A549 treated with ZK216348 at 1 μM for 4 hours (cell line): Measurements from ENCODE around the gene KRT33B. TPM values are rescaled to one million over a fixed set of nuclear protein-coding genes. Genes with fewer than 3 reads are reported as not detected.

Experiments used
- total RNA-seq: library from RNA; stranded (reverse); fragments of 200-300 nt; extraction: Qiagen RNA extraction; gene quantifications from 5 replicates; pipeline ENCODE4 v1.2.3, GENCODE V29; 2022; ENCODE audit warnings: low read depth

Gene KRT33B
- total RNA-seq = not detected in 5 replicates

GRCh38 chr17:41369713-41370112 lies at the start of gene KRT33B:
TSS of gene KRT33B (minus strand) at chr17:41369813. CDS start at chr17:41369750, 63 bp downstream.

GRCh38 chr17:41396996-41397660 lies 27.5 kb upstream of the KRT33B start, which contains the start of gene KRT31:
TSS of gene KRT31 (minus strand) at chr17:41397608. CDS start at chr17:41397539, 69 bp downstream.

GRCh38 chr17:41381943-41382342 lies 12.3 kb upstream of the KRT33B start, which contains the start of gene KRT34:
TSS of gene KRT34 (minus strand) at chr17:41382306. CDS start at chr17:41382246, 60 bp downstream.

DNA sequence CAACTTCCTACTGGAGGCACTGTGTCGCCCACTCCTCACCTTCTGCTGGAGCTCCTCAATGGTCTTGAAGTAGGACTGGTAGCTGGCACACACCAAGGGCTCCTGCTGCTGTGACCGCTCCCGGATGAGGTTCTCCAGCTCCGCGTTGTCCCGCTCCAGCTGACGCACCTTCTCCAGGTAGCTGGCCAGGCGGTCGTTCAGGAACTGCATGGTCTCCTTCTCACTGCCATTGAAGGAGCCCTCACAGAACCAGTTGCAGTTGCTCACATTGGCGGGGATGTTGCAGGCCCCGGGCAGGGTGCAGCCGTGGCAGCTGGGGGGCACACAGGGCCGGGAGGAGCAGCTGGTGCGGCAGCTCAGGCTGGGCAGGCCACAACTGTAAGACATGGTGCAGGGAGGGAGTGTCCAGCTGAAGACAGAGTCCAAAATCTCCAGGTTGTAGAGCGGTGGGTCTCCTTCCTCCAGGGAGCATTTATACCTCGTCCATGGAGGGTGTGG lies 19.2 kb downstream of the KRT33B start, which contains the start of gene KRT33A:
TSS of gene KRT33A (minus strand) at position 448 of the 498 bp plus-strand sequence. CDS start at position 387, 61 bp downstream.

GRCh38 chr17:41315204-41315794 lies 54.3 kb downstream of the KRT33B start, which contains the start of gene KRTAP17-1:
TSS of gene KRTAP17-1 (minus strand) at chr17:41315710. CDS start at chr17:41315650, 60 bp downstream.

Other genes starting within 250 kb of the KRT33B start
- not detected in 5 replicates for gene KRTAP4-12, start 245.6 kb downstream of the KRT33B start, total RNA-seq
- gene KRTAP4-6, start 229.3 kb downstream of the KRT33B start, total RNA-seq = not detected in 5 replicates
- not detected in 5 replicates for gene KRTAP4-5, start 220.0 kb downstream of the KRT33B start, total RNA-seq
- gene KRTAP4-4, start 209.1 kb downstream of the KRT33B start, total RNA-seq = not detected in 5 replicates
- not detected in 5 replicates for gene KRTAP4-3, start 201.6 kb downstream of the KRT33B start, total RNA-seq
- gene KRTAP4-2, start 191.6 kb downstream of the KRT33B start, total RNA-seq = not detected in 5 replicates
- 0.32 TPM in 1 of 5 replicates, not detected in the others for gene KRTAP4-1, start 184.9 kb downstream of the KRT33B start, total RNA-seq
- not detected in 5 replicates for gene KRTAP9-1, start 179.9 kb downstream of the KRT33B start, total RNA-seq
- not detected in 5 replicates for gene KRTAP9-2, start 143.2 kb downstream of the KRT33B start, total RNA-seq
- not detected in 5 replicates for gene KRTAP9-3, start 137.4 kb downstream of the KRT33B start, total RNA-seq
- gene KRTAP9-8, start 131.8 kb downstream of the KRT33B start, total RNA-seq = not detected in 5 replicates
- not detected in 5 replicates for gene KRTAP9-4, start 120.1 kb downstream of the KRT33B start, total RNA-seq
- not detected in 5 replicates for gene KRTAP9-9, start 114.4 kb downstream of the KRT33B start, total RNA-seq
- not detected in 5 replicates for gene KRTAP9-6, start 104.4 kb downstream of the KRT33B start, total RNA-seq
- not detected in 5 replicates for gene KRTAP9-7, start 94.1 kb downstream of the KRT33B start, total RNA-seq
- not detected in 5 replicates for gene KRTAP29-1, start 67.0 kb downstream of the KRT33B start, total RNA-seq
- gene KRTAP16-1, start 60.5 kb downstream of the KRT33B start, total RNA-seq = not detected in 5 replicates
- gene KRTAP17-1, start 54.1 kb downstream of the KRT33B start, total RNA-seq = not detected in 5 replicates
- gene KRT33A, start 19.0 kb downstream of the KRT33B start, total RNA-seq = not detected in 5 replicates
- gene KRT34, start 12.5 kb upstream of the KRT33B start, total RNA-seq = 0.20 to 0.78 TPM (median 0.31 TPM) in 5 replicates
- not detected in 5 replicates for gene KRT31, start 27.8 kb upstream of the KRT33B start, total RNA-seq
- not detected in 5 replicates for gene KRT37, start 54.8 kb upstream of the KRT33B start, total RNA-seq
- gene KRT38, start 71.2 kb upstream of the KRT33B start, total RNA-seq = not detected in 5 replicates
- gene KRT32, start 97.6 kb upstream of the KRT33B start, total RNA-seq = not detected in 5 replicates
- not detected in 5 replicates for gene KRT35, start 111.3 kb upstream of the KRT33B start, total RNA-seq
- gene KRT36, start 120.1 kb upstream of the KRT33B start, total RNA-seq = not detected in 5 replicates
- 0.21 to 0.28 TPM in 2 of 5 replicates, not detected in the others for gene KRT13, start 135.8 kb upstream of the KRT33B start, total RNA-seq
- gene KRT15, start 149.1 kb upstream of the KRT33B start, total RNA-seq = 3.1 to 5.1 TPM (median 4.0 TPM) in 5 replicates
- gene KRT19, start 158.5 kb upstream of the KRT33B start, total RNA-seq = 32.9 to 64.6 TPM (median 54.2 TPM) in 5 replicates
- gene KRT9, start 202.2 kb upstream of the KRT33B start, total RNA-seq = not detected in 5 replicates
- 0.08 to 0.15 TPM (median 0.14 TPM) in 3 of 5 replicates, not detected in the others for gene KRT14, start 217.1 kb upstream of the KRT33B start, total RNA-seq
- 0.38 to 1.2 TPM (median 0.89 TPM) in 5 replicates for gene KRT16, start 243.0 kb upstream of the KRT33B start, total RNA-seq